Neural progenitor cell (in vitro differentiated cells): ENCODE data around the gene FANCC.

Experiments used
- CTCF ChIP-seq: fragments of 200-600 bp; sonication (generic); IDR thresholded peaks from 2 replicates; pipeline ENCODE4 v1.5.1; 2017; ENCODE audit warnings: antibody characterized with exemption, mild to moderate bottlenecking
- EZH2 ChIP-seq: fragments of 200-600 bp; sonication (generic); IDR thresholded peaks from 2 replicates; pipeline ENCODE4 v1.6.1; 2017; ENCODE audit warnings: antibody characterized with exemption, mild to moderate bottlenecking, moderate library complexity
- EZH2phosphoT487 ChIP-seq: fragments of 200-600 bp; sonication (generic); IDR thresholded peaks from 2 replicates; pipeline ENCODE4 v1.6.1; 2017; ENCODE audit warnings: antibody characterized with exemption

- TF ChIP-seq CTCF, result no peak
- TF ChIP-seq EZH2phosphoT487, result no peak
- TF ChIP-seq EZH2, result no peak
These were observed 225.0 kb downstream of the FANCC start for GRCh38 chr9:95092262-95093072.
